Mesothelial cell of epicardium (in vitro differentiated cells): ENCODE measurements around the gene PRRG2. TPM values are rescaled to one million over a fixed set of nuclear protein-coding genes. Genes with fewer than 3 reads are reported as not detected.

Experiments used
- DNase-seq, 2 experiments: peaks; one replicate each; pipeline ENCODE4 v3.0.0; 2021; ENCODE audit warnings: low spot score in 2 of 2; ENCODE audit not compliant: unreplicated experiment in 2 of 2
- H3K27ac Mint-ChIP-seq: 2 replicates; pipeline ENCODE4 v1.8.0; 2021; ENCODE audit warnings: mixed read lengths
- H3K27me3 Mint-ChIP-seq: 2 replicates; pipeline ENCODE4 v1.8.0; 2021; ENCODE audit warnings: low read depth, mixed read lengths
- H3K36me3 Mint-ChIP-seq: 2 replicates; pipeline ENCODE4 v1.8.0; 2021; ENCODE audit warnings: mixed read lengths
- H3K4me1 Mint-ChIP-seq: 2 replicates; pipeline ENCODE4 v1.8.0; 2021; ENCODE audit warnings: mixed read lengths
- H3K4me3 Mint-ChIP-seq: 2 replicates; pipeline ENCODE4 v1.8.0; 2021; ENCODE audit warnings: mild to moderate bottlenecking, moderate library complexity, mixed read lengths
- H3K9me3 Mint-ChIP-seq: 2 replicates; pipeline ENCODE4 v1.8.0; 2021; ENCODE audit warnings: mixed read lengths
- total RNA-seq: library from RNA; stranded (reverse); gene quantifications from 3 replicates; pipeline ENCODE4 v1.2.1, GENCODE V29; 2021
- TF ChIP-seq, protein P1 (sequence below): fragments of 200-600 bp; sonication (generic); IDR thresholded peaks from one replicate; pipeline ENCODE4 v1.5.0; 2021; ENCODE audit warnings: antibody characterized with exemption; ENCODE audit not compliant: unreplicated experiment

PRRG2 gene
- total RNA-seq, 1 donor from 2014 or later = 0.87 TPM

DNA sequence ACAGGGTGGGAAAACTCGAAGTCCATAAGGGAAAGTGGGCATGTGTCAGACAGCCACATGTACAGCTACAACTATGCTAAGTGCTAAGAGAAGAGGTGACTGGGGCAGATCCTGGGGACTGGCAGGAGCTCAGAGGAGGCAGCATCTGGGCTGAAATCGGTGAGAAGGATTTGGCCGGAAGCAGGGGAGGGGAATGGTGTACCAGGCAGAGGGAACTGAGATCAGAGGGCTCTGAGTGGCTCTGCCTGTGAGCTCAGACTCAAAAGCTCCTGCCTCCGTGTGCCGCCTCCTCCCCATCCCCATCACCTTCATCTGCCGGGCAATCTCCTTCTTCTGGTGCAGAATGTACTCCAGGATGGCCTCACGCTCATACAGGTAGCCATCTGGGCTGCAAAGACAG is 22.5 kb upstream of the PRRG2 start:
- H3K36me3 Mint-ChIP-seq = peaks cover 26% of the 10 kb centered on the region
- no peak overlapping the region for H3K27ac Mint-ChIP-seq

DNA sequence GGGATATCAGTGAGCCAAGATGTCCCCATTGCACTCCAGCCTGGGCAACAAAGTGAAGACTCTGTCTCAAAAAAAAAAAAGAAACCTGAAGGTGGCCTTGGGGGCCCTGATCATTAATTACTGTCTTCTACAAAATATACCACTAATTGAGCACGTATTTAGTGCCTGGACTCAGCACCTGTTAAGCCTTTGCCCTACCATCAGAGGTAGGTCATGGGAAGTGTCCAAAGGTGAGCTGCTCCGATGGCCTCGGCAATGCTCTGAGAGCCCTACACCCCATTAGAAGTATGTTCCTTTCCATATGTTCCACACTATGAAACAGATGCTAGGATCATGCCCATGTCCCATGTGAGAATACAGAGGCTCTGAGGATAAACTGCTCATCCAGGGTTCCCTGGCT is 21.7 kb upstream of the PRRG2 start:
- Mint-ChIP-seq H3K4me1 (no peaks in the 10 kb centered on the region), H3K9me3 (no peaks in the 10 kb centered on the region), H3K27ac (no peak overlapping the region), H3K27me3 (no peaks in the 10 kb centered on the region), H3K4me3 (no peak overlapping the region), H3K36me3 (peaks cover 27% of the 10 kb centered on the region)
- TF ChIP-seq, protein P1, sequence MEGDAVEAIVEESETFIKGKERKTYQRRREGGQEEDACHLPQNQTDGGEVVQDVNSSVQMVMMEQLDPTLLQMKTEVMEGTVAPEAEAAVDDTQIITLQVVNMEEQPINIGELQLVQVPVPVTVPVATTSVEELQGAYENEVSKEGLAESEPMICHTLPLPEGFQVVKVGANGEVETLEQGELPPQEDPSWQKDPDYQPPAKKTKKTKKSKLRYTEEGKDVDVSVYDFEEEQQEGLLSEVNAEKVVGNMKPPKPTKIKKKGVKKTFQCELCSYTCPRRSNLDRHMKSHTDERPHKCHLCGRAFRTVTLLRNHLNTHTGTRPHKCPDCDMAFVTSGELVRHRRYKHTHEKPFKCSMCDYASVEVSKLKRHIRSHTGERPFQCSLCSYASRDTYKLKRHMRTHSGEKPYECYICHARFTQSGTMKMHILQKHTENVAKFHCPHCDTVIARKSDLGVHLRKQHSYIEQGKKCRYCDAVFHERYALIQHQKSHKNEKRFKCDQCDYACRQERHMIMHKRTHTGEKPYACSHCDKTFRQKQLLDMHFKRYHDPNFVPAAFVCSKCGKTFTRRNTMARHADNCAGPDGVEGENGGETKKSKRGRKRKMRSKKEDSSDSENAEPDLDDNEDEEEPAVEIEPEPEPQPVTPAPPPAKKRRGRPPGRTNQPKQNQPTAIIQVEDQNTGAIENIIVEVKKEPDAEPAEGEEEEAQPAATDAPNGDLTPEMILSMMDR = no peak
- no peak for DNase-seq

More for the DNA sequence above, 22.5 kb upstream of the PRRG2 start:
- DNase-seq = no peak
- Mint-ChIP-seq H3K9me3 (no peaks in the 10 kb centered on the region), H3K27me3 (no peaks in the 10 kb centered on the region), H3K4me3 (no peak overlapping the region), H3K4me1 (no peaks in the 10 kb centered on the region)
- TF ChIP-seq, protein P1 = no peak

DNA sequence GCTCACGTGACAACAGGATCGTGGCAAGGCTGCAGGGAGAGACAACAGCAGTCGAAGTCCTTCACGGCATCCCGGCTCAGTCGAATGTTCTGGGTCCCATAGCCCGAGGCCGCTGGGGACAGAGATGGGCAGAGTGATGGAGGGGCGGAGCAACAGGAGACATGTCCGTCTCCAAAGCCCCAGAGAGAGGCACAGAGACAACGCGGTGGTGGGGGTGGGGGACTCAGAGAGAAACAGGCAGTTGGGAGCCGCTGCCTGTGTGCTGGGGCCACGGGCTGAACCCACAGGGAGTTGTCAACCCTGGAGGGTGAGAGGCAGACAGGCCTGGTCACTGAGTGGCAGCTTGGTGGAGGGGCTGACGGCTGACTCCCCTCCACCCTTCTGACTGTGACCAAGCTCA is 21.2 kb upstream of the PRRG2 start:
- Mint-ChIP-seq H3K4me1 (no peaks in the 10 kb centered on the region), H3K9me3 (no peaks in the 10 kb centered on the region), H3K4me3 (no peak overlapping the region), H3K36me3 (peaks cover 23% of the 10 kb centered on the region), H3K27ac (no peak overlapping the region), H3K27me3 (no peaks in the 10 kb centered on the region)
- TF ChIP-seq, protein P1 = no peak
- DNase-seq = no peak

DNA sequence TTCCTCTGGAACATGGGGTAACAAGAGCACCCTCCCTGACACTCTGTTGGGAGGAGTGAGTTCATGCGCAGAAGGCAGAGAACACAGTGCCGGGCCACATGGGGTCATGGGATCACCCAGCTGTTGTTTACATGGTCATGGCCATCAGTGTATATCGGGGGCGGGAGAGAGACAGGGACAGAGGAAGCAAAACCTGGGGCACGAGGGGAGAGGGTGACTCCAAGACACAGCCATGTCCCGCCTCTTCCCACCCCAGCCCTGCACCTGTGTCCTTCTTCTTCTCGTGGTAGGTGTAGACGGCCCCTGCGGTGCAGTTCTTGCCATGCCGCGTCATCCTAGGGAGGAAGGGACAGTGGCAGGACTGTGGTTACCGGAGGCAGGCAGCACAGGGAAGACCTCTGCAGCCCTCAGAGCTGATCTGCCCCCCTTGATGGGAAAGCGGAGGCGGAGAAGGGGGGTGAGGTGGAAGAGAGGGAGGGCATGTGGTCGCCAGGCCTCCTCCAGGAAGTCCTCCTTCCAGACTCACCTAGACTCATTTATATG is 20.7 kb upstream of the PRRG2 start:
- Mint-ChIP-seq H3K9me3 (no peaks in the 10 kb centered on the region), H3K4me1 (peaks cover 3% of the 10 kb centered on the region), H3K36me3 (peaks cover 23% of the 10 kb centered on the region), H3K27ac (no peak overlapping the region), H3K27me3 (no peaks in the 10 kb centered on the region), H3K4me3 (no peak overlapping the region)
- TF ChIP-seq, protein P1 = no peak
- no peak for DNase-seq

DNA sequence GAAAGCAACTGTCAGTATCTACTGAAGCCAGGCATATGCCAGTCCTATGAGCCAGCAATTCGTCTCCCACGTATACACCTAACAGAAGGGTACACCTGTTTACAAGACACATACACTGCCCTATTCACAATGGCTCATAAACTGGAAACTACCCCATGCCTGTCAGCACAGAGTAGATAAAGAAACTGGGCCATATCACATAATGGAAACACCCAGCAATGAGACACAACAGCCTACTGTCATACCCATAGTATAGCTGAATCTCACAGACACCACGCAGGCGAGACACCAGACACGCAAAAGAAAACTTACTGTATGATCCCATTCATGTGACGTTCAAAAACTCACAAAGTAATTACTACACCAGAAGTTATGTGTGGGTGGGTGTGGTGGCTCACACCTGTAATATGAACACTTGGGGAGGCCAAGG is 16.5 kb upstream of the PRRG2 start:
- Mint-ChIP-seq H3K27ac (no peak overlapping the region), H3K27me3 (no peaks in the 10 kb centered on the region), H3K4me1 (peaks cover 3% of the 10 kb centered on the region)

More for the DNA sequence above, 16.5 kb upstream of the PRRG2 start:
- no peak for DNase-seq
- TF ChIP-seq, protein P1 = no peak
- Mint-ChIP-seq H3K4me3 (no peak overlapping the region), H3K36me3 (peaks cover 10% of the 10 kb centered on the region), H3K9me3 (no peaks in the 10 kb centered on the region)
